ENCODE results near the gene ATP5MC3.
A peak's percentile ranks its signal among the peaks of the same experiment; 100 is the strongest.

The ATP5MC3 gene

DNA sequence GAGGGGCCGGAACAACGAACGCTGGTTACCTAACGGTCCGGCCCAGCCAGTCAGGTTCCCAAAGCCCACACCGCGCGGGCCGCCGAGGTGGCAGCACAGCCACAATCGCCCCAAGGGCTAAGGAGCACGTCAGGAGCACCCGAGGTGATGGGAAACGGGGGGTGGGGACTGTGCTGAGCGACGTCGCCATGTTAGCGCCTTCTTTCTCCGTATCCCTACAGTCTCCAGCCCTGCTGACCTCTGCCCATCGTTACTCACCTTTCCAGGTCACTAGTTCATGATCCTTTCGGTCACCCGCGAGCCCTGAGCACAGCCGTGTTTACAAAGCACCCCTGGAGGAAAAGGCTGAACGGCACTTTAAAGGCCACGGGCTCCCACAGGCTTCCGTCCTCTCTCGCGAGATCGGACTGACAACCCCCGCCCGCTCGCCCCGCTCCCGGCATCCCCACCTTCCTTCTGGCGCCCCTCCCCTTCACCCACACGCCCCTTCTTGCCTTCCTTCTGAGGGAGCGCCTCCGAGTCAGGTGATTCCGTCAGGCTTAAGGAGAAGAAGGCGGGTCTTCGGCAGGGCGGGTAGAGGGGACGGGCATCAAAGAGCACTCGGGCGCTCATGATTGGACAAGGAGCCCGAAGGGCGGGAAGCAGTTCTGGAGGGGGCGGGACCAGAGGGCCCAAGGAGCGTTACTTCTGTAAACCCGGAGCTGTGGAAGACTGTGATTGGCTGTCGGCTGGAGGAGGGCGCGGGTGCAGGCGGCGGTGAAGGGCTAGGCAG lies 13.5 kb downstream of the ATP5MC3 start, which contains the start of gene ATF2:
TSS of gene ATF2 (minus strand) at position 412 of the 772 bp plus-strand sequence. CDS start 31,760 bp downstream, outside the sequence.
- DNase-seq, result peak; percentile 87

DNA sequence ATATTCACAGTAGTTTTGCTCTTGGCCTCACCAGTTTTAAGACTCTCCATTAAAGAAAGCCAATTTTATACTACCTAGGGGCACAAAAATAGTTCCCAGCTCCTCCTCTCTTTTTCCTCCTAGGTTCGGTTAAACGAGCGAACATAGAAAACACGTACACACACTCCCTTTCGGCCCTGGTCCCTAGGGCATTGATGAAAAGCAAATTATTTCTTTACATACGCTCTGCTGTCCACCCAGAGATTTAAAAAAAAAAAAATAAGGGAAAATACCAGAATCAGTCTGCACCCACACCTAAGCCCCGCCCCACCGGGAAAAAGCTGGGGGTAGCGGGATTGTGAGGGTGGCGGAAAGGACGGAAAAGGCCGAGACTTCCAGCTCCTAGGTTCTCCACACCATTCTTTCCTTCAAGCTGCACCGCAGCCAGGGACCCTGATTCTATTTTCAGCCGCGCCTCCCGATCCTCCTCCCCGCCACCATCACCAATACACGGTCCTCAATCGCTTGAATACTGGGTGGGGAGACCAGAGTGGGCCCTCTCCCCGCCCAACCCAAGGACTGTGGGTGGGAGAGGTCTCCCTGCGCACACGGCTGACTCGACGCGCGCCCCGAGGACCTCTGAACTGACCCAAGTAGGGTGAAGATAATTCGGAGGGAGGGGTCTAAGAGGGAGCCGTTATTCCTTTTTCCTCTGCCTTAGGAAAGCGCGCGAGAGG lies 14.3 kb downstream of the ATP5MC3 start:
- no peak for DNase-seq

DNA sequence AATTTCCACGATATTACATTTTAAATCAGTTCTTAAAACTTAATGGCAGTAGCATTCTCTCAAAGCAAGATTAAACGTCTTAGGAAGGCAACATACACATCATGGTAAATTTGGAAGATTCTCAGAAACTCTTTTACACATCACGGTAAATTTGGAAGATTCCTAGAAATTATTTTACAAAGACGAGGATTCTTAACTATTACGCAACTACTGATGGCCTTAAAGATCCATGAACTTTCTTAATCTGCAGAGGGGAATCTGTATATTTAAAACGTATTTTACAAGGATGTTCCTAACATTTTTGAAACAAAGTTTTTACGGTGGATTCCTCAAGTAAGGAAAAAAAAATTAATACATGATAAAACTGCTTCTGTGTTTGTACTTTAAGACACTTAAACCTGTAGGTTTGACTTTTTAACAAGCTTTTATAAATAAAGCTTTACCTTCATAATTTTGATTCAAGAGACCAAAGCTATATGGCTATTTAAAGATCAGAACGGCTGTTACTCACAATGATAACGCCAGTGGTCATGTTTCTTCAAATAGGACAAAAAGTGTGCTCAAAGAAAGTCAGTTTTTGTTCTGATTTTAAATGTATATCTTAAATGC lies 15.2 kb downstream of the ATP5MC3 start:
- no peak for DNase-seq

DNA sequence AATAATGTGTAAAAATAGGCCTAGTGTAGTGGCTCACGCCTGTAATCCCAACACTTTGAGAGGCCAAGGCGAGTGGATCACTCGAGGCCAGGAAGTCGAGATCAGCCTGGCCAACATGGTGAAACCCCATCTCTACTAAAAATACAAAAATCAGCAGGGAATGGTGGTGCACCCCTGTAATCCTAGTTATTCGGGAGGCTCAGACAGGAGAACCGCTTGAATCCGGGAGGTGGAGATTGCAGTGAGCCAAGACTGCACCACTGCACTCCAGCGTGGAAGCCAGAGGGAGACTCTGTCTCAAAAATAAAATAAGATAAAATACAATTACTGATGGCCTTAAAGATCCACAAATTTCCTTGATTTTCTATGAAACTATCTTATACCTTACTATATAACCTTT lies 17.3 kb downstream of the ATP5MC3 start:
- no peak for DNase-seq

DNA sequence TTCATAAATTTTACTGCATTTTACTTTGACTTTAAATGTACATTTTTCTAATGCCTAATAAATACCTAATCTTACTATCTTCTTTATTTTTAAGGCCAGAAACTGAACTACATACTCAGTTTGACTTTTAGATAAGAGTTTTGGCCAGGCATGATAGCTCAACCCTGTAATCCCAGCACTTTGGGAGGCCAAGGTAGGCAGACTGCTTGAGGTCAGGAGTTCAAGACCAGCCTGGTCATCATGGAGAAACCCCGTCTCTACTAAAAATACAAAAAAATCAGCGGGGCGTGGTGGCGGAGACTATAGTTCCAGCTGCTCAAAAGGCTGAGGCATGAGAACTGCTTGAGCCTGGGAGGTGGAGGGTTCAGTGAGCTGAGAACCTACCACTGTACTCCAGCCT lies 22.6 kb downstream of the ATP5MC3 start:
- no peak for DNase-seq

DNA sequence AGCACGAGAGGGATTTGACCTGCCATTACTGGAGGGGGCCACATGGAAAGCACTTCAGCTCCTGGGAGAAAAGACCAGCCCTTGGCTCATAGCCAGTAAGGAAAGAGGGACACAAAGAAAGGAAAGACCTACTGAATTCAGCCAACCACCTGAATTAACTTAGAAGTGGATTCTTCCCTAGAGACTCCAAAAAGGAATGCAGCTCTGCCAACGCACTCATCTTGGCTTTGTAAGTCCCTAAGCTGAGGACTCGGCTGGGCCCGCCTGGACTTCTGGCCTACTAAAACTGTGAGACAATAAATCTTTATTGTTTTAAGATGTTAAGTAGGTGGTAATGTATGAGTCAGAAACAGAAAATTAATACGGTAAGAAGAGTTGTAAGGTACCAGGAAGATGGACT lies 25.0 kb downstream of the ATP5MC3 start:
- DNase-seq, result no peak

DNA sequence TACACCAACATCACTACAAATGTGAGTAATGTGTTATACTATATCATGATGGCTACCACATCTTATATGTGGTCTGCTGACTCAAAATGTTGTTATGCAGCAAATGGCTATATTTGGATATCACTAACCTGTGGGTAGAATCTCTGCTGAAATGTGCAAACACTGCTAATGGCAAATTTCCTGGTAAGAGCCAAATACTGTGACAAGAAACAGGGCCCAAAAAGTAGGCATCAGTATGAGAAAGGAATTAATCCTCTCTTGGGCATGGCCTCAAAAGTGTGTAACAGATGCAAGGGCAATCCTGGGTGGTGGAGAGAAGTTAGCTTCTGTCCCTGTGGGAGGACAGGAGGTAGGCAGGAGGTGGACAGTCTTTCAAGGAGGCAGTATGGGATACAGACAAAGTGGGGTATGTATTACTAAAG lies 26.8 kb downstream of the ATP5MC3 start:
- DNase-seq, result no peak

DNA sequence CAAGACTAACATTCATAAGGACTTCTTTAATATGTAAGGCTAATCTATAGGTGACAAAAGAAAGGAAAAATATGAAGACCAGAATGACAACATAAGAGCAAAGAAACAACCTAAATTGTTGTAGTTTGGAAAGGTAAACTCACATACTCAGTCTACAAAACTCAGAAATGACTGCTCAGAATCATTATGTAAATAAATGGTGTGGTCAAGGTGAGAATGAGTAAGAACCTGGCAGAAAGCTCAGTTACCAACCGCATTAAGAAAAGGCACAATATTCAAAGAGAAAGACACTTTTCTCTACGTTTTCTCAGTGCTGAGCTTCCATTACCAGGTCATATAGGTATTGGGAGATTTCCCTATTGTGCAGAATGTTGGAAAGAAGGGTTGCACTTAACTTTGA lies 29.3 kb downstream of the ATP5MC3 start:
- no peak for DNase-seq

DNA sequence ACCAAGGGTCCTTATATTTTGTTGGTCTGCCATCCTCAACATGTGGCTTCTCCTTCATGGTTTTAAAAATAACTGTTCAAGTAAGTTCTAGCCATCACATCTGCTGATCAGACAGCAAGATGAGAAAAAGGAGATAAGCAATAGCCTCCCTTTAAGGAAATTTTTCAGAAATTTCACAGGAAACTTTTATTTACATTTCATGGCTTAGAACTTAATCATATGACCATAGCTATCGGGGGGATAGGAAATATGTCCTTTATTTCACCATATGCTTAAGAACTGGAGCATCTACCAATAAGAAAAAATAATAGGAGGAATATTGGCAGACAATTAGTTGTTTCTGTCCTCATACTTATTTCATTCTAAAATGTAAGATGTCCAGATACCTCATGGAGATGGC lies 29.7 kb downstream of the ATP5MC3 start:
- DNase-seq, result no peak

DNA sequence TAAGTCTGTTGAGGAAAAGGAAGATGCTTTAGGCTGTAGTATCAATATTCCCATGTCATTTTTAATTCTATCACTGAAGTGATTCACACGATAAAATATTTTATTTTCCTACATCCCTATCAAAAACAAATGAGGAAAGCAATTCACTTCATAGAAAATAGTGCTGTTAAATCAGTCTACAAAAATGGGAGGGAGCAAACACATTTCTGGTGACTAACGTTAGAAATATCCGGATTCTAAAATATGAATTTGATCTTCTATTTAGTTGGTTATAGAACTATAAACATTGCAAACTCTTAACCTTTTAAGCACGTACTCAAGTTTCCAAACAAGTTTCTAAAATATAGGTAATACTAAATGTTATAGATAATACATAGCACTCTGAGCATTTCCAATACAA lies 34.3 kb downstream of the ATP5MC3 start:
- DNase-seq, result no peak

DNA sequence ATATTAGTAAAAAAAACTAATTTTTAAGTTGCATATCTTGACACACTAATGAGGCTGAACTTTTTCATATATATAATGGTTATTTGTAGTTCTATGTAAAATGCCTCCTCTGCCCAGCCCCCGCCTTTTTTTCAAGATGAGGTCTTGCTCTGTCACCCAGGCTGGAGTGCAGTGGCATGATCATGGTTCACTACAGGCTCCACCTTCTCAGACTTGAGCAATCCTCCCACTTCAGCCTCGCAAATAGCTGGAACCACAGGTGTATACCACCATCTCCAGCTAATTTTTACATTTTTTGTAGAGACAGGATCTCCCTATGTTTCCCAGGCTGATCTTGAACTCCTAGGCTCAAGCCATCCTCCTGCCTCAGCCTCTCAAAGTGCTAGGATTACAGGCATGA lies 37.8 kb downstream of the ATP5MC3 start:
- no peak for DNase-seq

DNA sequence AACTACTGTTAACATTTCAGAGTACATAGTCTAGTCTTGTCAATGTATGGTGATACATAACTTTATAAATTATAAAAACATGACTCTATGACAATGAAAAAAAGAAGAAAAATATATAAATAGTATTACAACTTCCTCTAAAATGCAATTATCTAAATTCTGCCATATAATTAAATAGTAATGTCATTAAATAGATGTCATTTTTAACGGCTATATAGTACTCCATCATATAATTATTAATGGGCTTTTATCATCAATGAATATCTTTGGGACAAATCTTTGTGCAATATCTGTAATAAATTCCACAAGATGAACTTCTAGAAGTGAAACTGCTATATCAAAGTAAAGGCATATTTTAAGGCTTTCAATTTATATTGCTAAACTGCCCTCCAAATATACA lies 38.3 kb downstream of the ATP5MC3 start:
- no peak for DNase-seq

DNA sequence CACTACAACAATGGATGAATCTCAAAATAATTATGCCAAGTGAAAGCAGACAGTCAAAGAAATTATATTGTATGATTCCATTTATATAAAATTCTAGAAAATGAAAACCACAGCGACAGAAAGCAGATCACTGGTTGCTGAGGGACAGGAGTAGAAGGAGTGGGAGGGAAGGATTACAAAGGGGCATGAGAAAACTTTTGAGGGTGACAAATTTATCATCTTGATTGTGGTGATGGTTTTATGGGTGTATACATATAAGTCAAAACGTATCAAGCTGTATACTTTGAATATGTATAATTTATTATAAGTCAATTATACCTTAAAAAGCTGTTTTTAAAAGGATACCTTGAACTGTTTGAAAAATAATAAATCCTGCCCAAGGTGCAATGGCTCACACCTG lies 41.2 kb downstream of the ATP5MC3 start:
- DNase-seq, result no peak

DNA sequence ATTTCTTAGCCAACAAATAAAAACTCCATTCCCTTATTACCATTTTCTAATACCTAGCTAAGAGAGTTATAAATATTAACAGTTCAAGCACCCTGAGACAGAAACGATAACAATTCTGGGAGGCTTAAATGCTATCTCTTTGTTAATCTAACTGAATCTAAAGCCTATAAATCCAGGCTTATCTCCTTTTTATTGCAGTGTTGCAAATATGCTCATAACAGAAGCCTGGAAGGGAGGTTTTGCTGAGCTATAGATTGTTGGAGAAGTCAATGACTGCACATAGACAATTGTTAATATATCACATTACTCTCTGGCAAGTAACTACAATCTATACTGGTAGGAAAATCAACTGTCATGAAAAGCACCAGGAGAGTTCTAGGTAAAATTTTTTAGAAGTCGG lies 43.7 kb downstream of the ATP5MC3 start:
- DNase-seq, result no peak

DNA sequence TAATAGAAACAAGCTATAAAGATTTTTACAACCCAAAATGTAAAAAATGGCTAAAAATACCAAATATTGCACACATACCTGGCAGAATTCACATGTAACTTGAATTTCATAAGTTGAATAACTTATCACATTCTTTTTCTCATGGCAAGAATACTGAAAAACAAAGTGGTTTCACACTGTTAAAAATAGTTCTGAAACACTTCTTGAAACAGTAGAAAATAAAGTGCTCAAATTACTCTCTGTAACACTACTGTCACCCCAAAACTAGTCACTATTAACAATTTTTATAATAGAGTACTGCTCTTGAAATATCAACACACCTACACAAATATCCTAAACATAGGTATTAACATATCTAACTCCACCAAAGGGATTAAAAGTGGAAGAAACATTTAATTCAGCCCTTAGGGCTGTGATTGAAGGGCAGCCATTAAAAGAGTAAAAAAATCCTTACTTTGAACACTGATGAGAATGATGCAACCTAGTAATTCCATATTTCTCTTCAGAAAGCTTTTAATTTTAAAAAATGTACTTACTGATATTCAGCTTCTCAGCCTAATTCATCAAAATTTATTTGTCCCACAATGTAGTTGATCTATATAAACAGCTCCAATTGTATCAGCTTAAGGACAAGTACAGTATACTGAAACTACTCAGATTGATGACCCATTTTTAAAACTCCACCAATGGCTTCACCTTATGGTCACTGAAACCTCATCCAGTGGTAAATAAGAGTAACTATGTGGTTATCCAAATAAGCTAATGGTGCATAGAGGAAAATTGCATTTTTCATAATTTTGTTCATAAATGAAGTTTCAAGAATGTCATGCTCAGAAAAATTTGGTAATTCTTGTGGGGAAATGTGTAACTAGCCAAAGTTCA lies 44.9 kb downstream of the ATP5MC3 start:
- DNase-seq, result no peak

DNA sequence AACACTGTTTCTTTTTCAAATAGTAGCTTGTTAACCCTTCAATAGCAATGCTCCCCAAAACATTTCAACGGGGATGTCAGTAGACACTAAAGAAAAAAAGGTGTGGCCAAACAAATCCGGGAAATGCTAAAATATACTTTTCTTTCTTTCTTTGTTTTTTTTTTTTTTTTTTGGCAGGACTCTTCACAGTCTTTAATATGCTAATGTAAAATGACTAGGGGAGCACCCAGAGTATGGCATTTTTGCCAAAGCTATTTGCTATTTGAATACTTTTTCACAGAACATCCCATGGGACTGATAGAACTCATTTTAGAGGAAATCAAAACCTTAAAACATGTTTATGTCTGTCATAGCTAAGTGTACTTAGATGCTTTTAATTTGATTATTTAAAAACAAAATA lies 45.6 kb downstream of the ATP5MC3 start:
- DNase-seq, result no peak

DNA sequence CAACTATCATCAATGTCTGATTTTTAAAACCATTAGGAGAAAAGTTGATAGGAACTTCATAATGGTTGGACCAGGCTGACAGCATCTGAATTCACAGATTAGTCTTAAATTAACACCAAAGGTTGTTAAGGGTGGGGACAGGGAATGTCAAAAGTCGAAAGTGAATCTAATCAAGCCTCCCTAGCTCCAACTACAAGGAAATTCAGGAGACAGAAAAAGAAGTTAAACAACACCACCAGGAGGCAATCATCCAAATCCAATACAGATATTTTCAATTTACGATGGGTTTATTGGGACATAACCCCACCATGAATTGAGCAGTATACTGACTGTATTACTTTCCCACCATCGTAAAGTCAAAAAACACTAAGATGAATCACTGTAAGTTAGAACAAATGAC lies 46.3 kb downstream of the ATP5MC3 start:
- DNase-seq, result no peak

DNA sequence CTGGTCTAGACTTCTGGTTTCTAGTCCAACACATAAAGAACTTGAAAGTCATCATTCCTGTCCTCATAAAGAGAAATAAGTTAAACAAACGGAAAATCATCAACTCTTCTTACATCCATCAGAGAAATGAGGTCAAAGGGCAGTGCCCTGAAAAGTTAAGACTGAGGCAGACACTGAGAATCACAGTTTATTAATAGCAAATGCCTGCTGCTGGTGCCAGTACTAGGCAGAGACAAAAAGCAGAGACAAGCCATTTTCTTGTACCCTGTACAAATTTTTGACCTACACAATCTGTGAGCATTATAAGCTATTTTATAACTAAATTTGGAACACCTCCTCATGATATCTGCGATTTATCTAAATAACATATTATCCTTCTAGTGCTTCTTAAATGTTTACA lies 50.3 kb downstream of the ATP5MC3 start:
- DNase-seq, result no peak

DNA sequence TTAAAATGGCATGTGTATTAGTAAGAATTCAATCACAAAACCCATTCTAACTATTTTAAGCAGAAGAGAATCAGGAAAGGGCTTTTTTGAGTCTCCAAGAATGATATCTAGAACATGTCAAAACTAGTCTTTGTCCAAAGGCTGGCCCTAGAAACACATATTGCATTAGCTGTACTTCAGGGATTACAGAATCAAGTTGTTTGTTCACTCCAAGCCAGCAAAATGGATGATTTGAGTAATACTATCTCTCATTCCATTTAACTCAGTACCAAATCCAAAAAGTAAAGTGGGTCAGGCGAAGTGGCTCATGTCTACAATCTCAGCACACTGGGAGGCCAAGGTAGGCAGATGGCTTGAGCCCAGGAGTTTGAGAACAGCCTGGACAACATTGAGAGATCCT lies 54.8 kb downstream of the ATP5MC3 start:
- DNase-seq, result no peak

Measured in SHP77 treated with DMSO at 0.1 percent for 48 hours (cell line).